Measurements from ENCODE around the gene SEMA5B. TPM values are rescaled to one million over a fixed set of nuclear protein-coding genes. Genes with fewer than 3 reads are reported as not detected.

SEMA5B gene
- total RNA-seq, 1 experiment from 2014 or later, result 9.4 TPM

DNA sequence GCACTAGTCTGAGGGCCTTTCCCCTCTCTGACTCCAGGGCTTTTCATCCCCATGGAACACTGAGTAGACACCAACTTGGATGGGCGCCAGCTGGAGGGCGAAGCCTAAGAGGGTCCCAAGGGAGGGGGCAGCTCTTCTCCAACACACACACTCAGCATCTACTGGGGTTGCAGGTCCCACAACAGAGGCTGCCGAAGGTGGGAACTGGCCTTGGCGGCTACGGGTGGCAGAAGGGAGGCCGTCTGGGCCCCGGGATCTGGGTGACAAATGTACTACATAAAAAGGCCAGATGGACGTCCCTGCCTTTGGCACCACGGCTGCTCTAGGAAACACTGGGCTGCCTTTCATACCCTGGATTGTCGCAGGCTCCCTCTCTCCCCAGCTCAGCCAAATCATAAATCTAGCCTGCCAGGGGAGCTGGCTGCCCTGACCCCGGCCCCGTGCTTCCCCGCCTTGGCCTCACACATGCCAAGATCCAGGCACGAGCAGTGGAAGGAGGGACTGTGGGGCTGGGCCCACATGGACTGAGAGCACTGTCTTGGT is 31.5 kb downstream of the SEMA5B start:
- H2AK5ac ChIP-seq (ENCODE audit: insufficient read length, low read length), result no peak overlapping the region

More for the DNA sequence above, 31.5 kb downstream of the SEMA5B start:
- DNase-seq, result no peak
- WGBS (ENCODE audit: extremely low coverage, insufficient read length, low lambda C conversion rate), result no CpG with 5 or more reads among the region's 14 CpGs
- H3K27ac Mint-ChIP-seq, result no peak overlapping the region; a peak in 1 of 7 replicates
- H3K4ac ChIP-seq (ENCODE audit: low read depth, low read length), result no peak overlapping the region
- H2BK15ac ChIP-seq (ENCODE audit: low read depth, low read length), result no peak overlapping the region
- TF ChIP-seq, protein P1, sequence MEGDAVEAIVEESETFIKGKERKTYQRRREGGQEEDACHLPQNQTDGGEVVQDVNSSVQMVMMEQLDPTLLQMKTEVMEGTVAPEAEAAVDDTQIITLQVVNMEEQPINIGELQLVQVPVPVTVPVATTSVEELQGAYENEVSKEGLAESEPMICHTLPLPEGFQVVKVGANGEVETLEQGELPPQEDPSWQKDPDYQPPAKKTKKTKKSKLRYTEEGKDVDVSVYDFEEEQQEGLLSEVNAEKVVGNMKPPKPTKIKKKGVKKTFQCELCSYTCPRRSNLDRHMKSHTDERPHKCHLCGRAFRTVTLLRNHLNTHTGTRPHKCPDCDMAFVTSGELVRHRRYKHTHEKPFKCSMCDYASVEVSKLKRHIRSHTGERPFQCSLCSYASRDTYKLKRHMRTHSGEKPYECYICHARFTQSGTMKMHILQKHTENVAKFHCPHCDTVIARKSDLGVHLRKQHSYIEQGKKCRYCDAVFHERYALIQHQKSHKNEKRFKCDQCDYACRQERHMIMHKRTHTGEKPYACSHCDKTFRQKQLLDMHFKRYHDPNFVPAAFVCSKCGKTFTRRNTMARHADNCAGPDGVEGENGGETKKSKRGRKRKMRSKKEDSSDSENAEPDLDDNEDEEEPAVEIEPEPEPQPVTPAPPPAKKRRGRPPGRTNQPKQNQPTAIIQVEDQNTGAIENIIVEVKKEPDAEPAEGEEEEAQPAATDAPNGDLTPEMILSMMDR (conservative IDR thresholded peaks at IDR 0.05), result no peak
- H3K9me3 Mint-ChIP-seq, result no peaks in the 10 kb centered on the region
- H3K4me1 Mint-ChIP-seq, result peaks cover 28 to 58% of the 10 kb centered on the region in 2 experiments
- no peak overlapping the region for H2BK20ac ChIP-seq (ENCODE audit: low read depth, low read length, poor library complexity, severe bottlenecking)
- H2BK12ac ChIP-seq (ENCODE audit: insufficient read length, low read depth, low read length), result no peak overlapping the region
- no peak overlapping the region for H2AFZ ChIP-seq (ENCODE audit: low read length)
- H3K4me1 ChIP-seq (ENCODE audit: insufficient read depth, low read length), result no peaks in the 10 kb centered on the region
- H3K79me1 ChIP-seq (ENCODE audit: insufficient read depth, low read depth, low read length, poor library complexity, severe bottlenecking), result no peaks in the 10 kb centered on the region
- H3K9ac ChIP-seq (ENCODE audit: extremely low read depth, insufficient read length, low read length), result no peak overlapping the region
- no peaks in the 10 kb centered on the region for H3K27me3 ChIP-seq (ENCODE audit: insufficient read depth, low read length)
- H3K79me2 ChIP-seq (ENCODE audit: insufficient read depth, low read length), result no peaks in the 10 kb centered on the region
- H3K4me2 ChIP-seq (ENCODE audit: insufficient read depth, insufficient read length, low read length), result no peak overlapping the region
- no peaks in the 10 kb centered on the region; a peak in 1 of 7 replicates for H3K36me3 Mint-ChIP-seq (ENCODE audit: insufficient read depth in 1 of 3, low read depth in 3 of 3)
- H3K23ac ChIP-seq (ENCODE audit: insufficient read length, low read depth, low read length), result no peak overlapping the region
- no peak overlapping the region for H2BK5ac ChIP-seq (ENCODE audit: insufficient read length, low read length)
- H4K5ac ChIP-seq (ENCODE audit: insufficient read length, low read depth, low read length), result no peak overlapping the region
- no peak overlapping the region for H4K8ac ChIP-seq (replicated peaks; ENCODE audit: insufficient read length, low read depth, low read length)
- no peak overlapping the region for H3K27ac ChIP-seq (ENCODE audit: insufficient read length, low read depth, low read length)
- no peak overlapping the region for H3T11ph ChIP-seq (ENCODE audit: low read length)
- no peak overlapping the region for H3K4me3 Mint-ChIP-seq
- H3K23me2 ChIP-seq (ENCODE audit: insufficient read length, low read depth, low read length, poor library complexity, severe bottlenecking), result no peaks in the 10 kb centered on the region
- H3K18ac ChIP-seq (ENCODE audit: insufficient read length, low read depth, low read length), result no peak overlapping the region
- no peak overlapping the region for H3K56ac ChIP-seq (ENCODE audit: insufficient read length, low read depth, low read length)
- H3K9me3 ChIP-seq (ENCODE audit: control insufficient read depth, low read depth, low read length), result no peaks in the 10 kb centered on the region
- H4K91ac ChIP-seq (ENCODE audit: insufficient read length, low read depth, low read length), result no peak overlapping the region
- H3K14ac ChIP-seq (ENCODE audit: insufficient read depth, low read length), result no peak overlapping the region; the same call in 1 of the 2 replicates
- no peak overlapping the region for H2BK120ac ChIP-seq (ENCODE audit: low read depth, low read length, poor library complexity, severe bottlenecking)
- peaks cover 10% of the 10 kb centered on the region for H3K27me3 Mint-ChIP-seq (ENCODE audit: low read depth)
- H4K20me1 ChIP-seq (ENCODE audit: control insufficient read depth, insufficient read depth, insufficient read length), result no peaks in the 10 kb centered on the region

Measured in H9 (cell line).